ENCODE measurements around the gene DDX6.
"Not testable (repeated sequence)": the region's sequence is repeated elsewhere in the genome, so short reads cannot be mapped to it uniquely, and the experiment has no call there.

DDX6 gene, protein sequence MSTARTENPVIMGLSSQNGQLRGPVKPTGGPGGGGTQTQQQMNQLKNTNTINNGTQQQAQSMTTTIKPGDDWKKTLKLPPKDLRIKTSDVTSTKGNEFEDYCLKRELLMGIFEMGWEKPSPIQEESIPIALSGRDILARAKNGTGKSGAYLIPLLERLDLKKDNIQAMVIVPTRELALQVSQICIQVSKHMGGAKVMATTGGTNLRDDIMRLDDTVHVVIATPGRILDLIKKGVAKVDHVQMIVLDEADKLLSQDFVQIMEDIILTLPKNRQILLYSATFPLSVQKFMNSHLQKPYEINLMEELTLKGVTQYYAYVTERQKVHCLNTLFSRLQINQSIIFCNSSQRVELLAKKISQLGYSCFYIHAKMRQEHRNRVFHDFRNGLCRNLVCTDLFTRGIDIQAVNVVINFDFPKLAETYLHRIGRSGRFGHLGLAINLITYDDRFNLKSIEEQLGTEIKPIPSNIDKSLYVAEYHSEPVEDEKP

GRCh38 chr11:118791111-118791960 lies at the start of gene DDX6:
TSS of gene DDX6 (minus strand) at chr11:118791164. CDS start at chr11:118786251, 4,913 bp downstream.
- peak; percentile 93 for DNase-seq

GRCh38 chr11:118838905-118839553 lies 48.1 kb upstream of the DDX6 start:
- DNase-seq: no peak

- DNase-seq: peak; percentile 27
Observed at GRCh38 chr11:118837868-118838267, 46.9 kb upstream of the DDX6 start.

GRCh38 chr11:118834427-118835028 lies 43.6 kb upstream of the DDX6 start:
- DNase-seq: peak; percentile 81

DNA sequence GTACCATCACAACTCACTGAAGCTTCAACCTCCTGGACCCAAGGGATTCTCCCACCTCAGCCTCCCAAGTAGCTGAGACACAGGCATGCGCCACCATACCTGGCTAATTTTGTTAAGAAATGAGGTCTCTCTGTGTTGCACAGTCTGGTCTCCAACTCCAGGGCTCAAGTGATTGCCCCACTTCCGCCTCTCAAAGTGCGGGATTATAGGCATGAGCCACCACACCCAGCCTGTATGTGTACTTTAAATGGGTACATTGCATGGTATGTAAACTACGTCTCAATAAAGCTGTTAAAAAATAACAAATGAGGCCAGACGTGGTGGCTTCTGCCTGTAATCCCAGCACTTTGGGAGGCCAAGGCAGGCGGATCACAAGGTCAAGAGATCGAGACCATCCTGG lies 36.2 kb upstream of the DDX6 start:
- no peak for DNase-seq

DNA sequence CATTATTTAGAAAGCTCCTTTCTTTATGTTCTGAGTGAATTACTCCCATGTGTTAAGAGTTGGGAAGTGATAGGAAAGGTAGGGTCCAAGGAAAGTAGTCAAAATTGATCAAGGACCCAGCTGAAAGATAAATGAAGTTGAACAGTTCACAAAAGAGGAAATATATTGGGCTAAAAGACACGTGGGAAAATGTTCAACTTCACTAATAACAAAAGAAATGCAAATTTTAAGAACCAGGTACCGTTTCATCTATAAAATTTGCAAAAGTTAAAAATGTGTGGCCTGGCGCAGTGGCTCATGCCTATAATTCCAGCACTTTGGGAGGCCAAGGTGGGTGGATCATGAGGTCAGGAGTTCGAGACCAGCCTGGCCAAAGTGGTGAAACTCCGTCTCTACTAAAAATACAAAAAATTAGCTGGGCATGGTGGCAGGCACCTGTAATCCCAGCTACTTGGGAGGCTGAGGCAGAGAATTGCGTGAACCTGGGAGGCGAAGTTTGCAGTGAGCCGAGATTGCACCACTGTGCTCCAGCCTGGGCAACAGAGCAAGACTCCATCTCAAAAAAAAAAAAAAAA lies 32.1 kb upstream of the DDX6 start:
- not testable (repeated sequence) for DNase-seq

DNA sequence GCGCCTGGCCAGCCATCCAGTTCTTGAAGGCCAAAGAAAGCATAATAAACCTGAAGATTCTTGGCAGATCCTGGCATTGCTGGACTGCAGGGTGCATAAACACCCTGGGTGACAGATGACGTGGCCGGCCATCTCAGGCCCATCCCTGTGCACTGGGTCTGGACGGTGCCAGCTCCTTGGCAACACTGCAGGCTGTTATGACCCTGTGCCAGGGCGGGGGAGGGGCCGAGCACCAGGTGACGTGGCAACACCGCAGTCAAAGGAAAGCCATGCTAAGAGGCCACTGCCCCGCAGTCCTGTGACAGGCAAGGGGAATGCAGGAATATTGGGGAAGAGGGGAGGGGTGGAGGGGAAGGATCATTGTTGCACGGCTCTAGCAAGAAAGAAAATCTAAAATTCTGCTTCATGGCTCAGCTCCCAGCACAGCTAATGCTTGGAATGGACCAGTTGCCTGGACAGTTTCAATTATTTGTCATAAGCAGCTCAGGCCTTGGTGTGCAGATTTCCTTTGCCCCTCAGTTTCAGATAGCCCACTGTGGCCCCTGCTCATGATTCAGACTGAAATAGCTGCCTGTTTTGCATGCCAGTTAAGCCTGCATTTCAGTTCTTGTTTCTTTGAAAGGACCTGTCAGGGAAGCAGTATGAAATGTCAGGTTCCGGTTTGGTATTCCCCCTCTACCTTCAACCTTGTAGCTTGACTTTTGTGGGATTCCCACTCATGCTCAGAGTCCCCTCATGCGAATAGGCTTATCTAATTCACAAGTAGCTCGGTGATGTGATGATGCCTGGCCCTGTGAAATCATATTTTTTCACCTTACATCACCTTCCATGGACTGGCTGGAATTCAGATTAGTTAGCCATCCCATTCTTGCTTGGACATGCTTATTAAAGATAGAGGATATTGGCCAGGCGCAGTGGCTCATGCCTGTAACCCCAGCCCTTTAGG lies 29.7 kb upstream of the DDX6 start:
- no peak for DNase-seq

- not testable (repeated sequence) for DNase-seq
Observed at GRCh38 chr11:118820025-118820379, 29.0 kb upstream of the DDX6 start.

DNA sequence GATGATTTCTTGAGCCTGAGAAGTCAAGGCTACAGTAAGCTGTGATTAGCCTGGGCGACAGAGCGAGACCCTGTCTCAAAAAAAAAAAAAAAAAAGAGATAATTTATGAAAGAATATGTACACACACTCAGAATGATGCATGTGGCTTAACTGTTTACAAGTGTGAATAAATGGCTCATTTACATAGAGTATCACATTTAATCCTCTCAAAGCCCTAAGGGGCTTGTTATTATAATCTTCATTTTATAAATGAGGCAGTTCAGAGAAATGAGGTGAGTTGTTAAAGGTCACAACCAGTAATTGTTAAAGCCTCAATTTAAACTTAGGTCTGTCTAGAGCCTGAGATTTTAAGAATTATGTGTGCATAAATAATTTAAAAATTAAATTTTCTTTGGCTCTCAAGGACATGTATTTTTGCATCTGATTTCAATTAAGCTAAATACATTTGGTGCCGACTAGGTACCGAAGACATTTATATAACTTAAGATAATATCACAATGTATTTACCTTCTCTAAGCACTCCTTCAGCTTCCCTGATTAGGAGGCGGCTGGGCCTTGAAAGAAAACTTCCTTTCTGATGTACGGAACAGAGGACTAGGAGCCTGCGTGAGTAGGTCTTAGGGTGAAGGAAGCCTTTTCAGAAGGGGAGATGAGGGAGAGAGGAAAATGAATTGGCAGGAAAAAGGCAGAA lies 28.5 kb upstream of the DDX6 start:
- DNase-seq: no peak

DNA sequence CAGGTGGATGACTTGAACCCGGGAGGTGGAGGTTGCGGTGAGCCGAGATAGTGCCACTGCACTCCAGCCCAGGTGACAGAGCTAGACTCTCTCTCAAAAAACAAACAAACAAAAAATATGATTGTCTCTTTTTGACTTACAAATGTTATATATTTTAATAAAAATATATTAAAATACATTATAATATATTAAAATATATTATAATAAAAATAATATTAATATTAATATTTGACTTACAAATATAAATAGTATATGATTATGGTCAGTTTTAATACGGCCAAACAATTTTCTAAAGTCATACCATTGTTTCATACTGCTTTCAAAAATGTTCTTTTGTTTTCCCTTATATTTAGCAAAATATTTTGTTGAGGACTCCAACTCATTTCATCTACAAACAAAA lies 27.2 kb upstream of the DDX6 start:
- no peak for DNase-seq

DNA sequence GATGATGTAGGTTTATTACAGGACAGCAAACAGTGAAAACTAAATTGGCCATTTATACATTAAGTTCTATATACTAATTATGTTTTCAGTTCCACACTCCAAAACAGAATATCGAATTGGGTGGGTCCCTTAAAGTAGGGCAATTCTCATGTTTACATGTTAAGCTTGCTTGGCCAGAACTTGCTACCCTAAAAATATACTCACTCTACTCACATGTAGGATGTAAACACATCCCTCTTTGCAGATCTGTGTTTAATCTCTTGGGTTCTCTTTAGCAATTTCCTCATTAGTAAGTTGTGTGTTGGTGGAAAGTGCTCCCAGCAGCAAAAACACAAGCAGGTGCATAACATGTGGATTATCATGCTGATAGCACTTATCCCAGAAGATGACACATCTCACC lies 22.6 kb upstream of the DDX6 start:
- no peak for DNase-seq

DNA sequence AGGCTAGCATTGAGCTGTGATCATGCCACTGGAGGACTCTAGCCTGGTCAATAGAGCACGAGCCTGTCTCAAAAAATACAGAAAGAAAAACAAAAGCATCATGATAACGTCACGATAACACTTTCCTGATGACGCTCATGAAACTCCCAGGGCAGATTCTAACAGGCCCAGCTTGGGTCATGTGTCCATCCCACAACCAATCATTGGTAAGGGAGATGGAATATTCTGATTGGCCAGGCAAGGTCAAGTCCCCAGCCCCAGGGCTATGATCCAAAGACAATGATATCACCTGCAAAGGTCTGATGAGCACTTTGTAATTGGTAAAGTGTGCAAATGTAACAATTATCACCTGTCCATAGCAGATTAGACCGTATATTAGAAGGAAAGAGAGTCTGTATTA lies 21.5 kb upstream of the DDX6 start:
- no peak for DNase-seq

- no peak for DNase-seq
Observed at GRCh38 chr11:118807800-118808778, 17.1 kb upstream of the DDX6 start.

DNA sequence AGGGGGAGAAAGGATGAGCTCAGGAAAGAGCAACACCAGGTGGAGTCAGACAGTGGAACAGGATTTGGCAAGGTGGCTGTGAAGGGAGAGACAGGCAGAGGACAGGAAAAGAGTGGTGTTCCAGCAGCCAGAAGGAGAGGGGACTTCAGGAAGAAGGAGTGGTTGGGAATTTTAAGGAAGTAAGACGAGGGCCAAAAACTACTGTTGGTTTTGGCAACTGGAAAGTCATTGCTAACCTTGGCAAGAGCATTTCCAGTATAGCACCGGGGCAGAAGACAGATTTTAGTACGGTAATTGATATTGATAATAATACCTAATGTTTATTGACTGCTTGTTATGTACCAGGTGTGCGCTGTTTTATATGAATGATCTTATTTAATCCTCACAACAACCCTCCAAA lies 15.4 kb upstream of the DDX6 start:
- DNase-seq: no peak

- DNase-seq: no peak
Observed at GRCh38 chr11:118804094-118804493, 13.1 kb upstream of the DDX6 start.

GRCh38 chr11:118799372-118799771 lies 8.4 kb upstream of the DDX6 start:
- no peak for DNase-seq

DNA sequence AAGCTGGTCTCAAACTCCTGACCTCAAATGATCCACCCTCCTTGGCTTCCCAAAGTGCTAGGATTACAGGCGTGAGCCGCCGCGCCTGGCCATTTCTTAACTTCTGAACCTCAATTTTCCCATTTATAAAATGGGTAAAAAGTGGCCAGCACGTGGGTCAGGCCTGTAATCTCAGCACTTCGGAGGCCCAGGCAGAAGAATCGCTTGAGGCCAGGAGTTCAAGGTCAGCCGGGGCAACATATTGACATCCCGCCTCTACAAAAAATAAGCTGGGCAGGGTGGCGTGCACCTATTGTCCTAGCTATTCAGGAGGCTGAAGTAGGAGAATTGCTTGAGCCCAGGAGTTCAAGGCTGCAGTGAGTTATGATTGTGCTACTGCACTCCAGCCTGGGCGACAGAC lies 6.5 kb upstream of the DDX6 start:
- DNase-seq: no peak

- peak; percentile 100 for DNase-seq
Observed at GRCh38 chr11:118792570-118793124, 1.7 kb upstream of the DDX6 start.

- peak; percentile 91 for DNase-seq
Observed at GRCh38 chr11:118791961-118792569, 1.1 kb upstream of the DDX6 start.

Measured in OCI-M1 (cell line).